A549 treated with CORT108297 at 1 μM for 4 hours (cell line): ENCODE data around the gene FKBP7. TPM values are rescaled to one million over a fixed set of nuclear protein-coding genes. Genes with fewer than 3 reads are reported as not detected.

Source experiments
- total RNA-seq: library from RNA; stranded (reverse); fragments of 200-300 nt; extraction: Qiagen RNA extraction; gene quantifications from 5 replicates; pipeline ENCODE4 v1.2.3, GENCODE V29; 2022

FKBP7 gene, protein sequence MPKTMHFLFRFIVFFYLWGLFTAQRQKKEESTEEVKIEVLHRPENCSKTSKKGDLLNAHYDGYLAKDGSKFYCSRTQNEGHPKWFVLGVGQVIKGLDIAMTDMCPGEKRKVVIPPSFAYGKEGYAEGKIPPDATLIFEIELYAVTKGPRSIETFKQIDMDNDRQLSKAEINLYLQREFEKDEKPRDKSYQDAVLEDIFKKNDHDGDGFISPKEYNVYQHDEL
- 5.9 to 13.5 TPM (median 9.8 TPM) in 5 replicates for total RNA-seq

GRCh38 chr2:178478439-178479274 lies at the start of gene FKBP7:
FKBP7 (minus strand) TSS chr2:178478600; CDS start chr2:178478499, 101 bp downstream.

GRCh38 chr2:178480227-178481181 lies 2.1 kb upstream of the FKBP7 start, which contains the start of gene PLEKHA3:
PLEKHA3 (plus strand) TSS chr2:178480457; CDS start chr2:178480870, 413 bp downstream.

DNA sequence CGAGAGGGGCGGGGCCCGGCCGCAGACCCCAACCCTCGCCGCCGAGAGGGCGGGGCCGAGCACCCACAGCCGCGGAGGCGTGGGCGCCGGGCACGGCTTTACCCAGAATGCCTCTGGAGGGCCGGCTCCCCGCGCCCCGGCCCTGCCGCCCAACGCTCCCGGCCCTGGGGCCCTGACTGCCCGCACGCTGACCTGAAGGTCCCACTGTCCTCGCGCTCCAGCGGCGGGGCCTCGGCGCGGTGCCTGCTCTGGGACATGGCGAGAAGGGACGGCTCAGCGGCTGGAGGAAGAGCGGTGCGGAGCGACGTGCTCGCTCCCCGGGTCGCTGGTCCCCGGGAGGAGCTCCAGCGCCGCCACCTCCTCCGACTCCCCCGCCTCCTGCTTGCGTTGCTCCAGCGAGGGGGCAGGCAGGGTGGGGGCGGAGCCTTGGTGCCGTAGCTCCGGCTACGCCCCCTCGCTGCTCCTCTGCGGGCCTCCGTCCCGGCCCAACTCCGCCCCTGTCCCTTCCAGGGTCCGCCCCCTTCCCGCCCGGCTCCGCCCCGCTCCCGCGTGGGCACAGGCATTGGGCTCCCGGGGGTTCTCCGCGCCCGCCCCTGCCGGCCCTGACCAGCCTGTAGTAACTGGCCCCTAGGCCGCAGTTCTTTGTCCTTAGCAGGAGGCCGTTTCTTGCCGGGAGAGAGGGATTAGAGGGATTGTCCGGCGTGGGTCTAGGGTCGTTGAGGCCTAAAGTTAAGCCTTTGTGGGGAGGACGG lies 27.4 kb downstream of the FKBP7 start, which contains the start of the genes PJVK and PRKRA:
Gene PJVK (plus strand): TSS at position 605 of the 752 bp plus-strand sequence. CDS start 2,032 bp downstream, outside the sequence.
Gene PRKRA (minus strand): TSS at position 402 of the 752 bp plus-strand sequence. CDS start 145 bp downstream, at position 257.

Other genes with a start within 250 kb of the FKBP7 start
- gene PRKRA, start 27.4 kb downstream of the FKBP7 start, total RNA-seq: 28.2 to 34.1 TPM (median 30.3 TPM) in 5 replicates
- 1.1 to 1.5 TPM (median 1.3 TPM) in 5 replicates for gene PJVK, start 27.2 kb downstream of the FKBP7 start, total RNA-seq
- 9.2 to 20.1 TPM (median 16.6 TPM) in 5 replicates for gene PLEKHA3, start 1.9 kb upstream of the FKBP7 start, total RNA-seq